KBM-7 (cell line): ENCODE results near the gene NAA80.
A peak's percentile ranks its signal among the peaks of the same experiment; 100 is the strongest.
"Not testable (repeated sequence)": the region's sequence is repeated elsewhere in the genome, so short reads cannot be mapped to it uniquely, and the experiment has no call there.

Experiments used
- DNase-seq: peaks from one replicate; pipeline ENCODE4 v3.0.0-alpha.2; 2015
- in situ Hi-C: fragments of 300-500 bp; cut with MboI; formaldehyde crosslinking; loops from 2 replicates; pipeline ENCODE4 v1.14.3; 2020; ENCODE audit warnings: low sequenced_read_pairs, low pct_unique_long_range_greater_than_20kb, mixed read lengths

NAA80 gene

GRCh38 chr3:50294492-50295403 lies 4.5 kb downstream of the NAA80 start:
- in situ Hi-C loops: no loop called here
- DNase-seq: no peak

- in situ Hi-C loops: no loop called here
- DNase-seq: no peak
Observed at GRCh38 chr3:50294089-50294488, 5.1 kb downstream of the NAA80 start.

- DNase-seq: no peak
- in situ Hi-C loops: no loop called here
Observed at GRCh38 chr3:50293079-50293801, 6.0 kb downstream of the NAA80 start.

- in situ Hi-C loops: no loop called here
- DNase-seq: peak; percentile 98
Observed at GRCh38 chr3:50292159-50293078, 6.8 kb downstream of the NAA80 start, which contains the start of gene IFRD2. IFRD2 (minus strand) TSS chr3:50292429; CDS start chr3:50292274, 155 bp downstream.

- no peak for DNase-seq
- in situ Hi-C loops: no loop called here
Observed at GRCh38 chr3:50290161-50290641, 9.0 kb downstream of the NAA80 start.

GRCh38 chr3:50289130-50289529 lies 10.1 kb downstream of the NAA80 start:
- no peak for DNase-seq
- in situ Hi-C loops: no loop called here

GRCh38 chr3:50288387-50289007 lies 10.7 kb downstream of the NAA80 start:
- DNase-seq: no peak

GRCh38 chr3:50287262-50287661 lies 11.9 kb downstream of the NAA80 start:
- DNase-seq: no peak
- in situ Hi-C loops: no loop called here

More at GRCh38 chr3:50288387-50289007, 10.7 kb downstream of the NAA80 start:
- in situ Hi-C loops: no loop called here

- in situ Hi-C loops: no loop called here
Observed at GRCh38 chr3:50286322-50287227, 12.6 kb downstream of the NAA80 start.

GRCh38 chr3:50284121-50284520 lies 15.1 kb downstream of the NAA80 start:
- DNase-seq, in situ Hi-C loops: not testable (repeated sequence)

More at GRCh38 chr3:50286322-50287227, 12.6 kb downstream of the NAA80 start:
- no peak for DNase-seq

- in situ Hi-C loops: no loop called here
- DNase-seq: no peak
Observed at GRCh38 chr3:50279255-50280016, 19.8 kb downstream of the NAA80 start.

- DNase-seq: no peak
- in situ Hi-C loops: no loop called here
Observed at GRCh38 chr3:50278880-50279224, 20.4 kb downstream of the NAA80 start, which contains the start of gene LSMEM2. LSMEM2 (plus strand) TSS chr3:50279087; CDS start chr3:50279114, 27 bp downstream.

GRCh38 chr3:50278123-50278879 lies 20.9 kb downstream of the NAA80 start:
- in situ Hi-C loops: no loop called here

GRCh38 chr3:50276762-50277101 lies 22.5 kb downstream of the NAA80 start:
- in situ Hi-C loops: no loop called here
- no peak for DNase-seq

More at GRCh38 chr3:50278123-50278879, 20.9 kb downstream of the NAA80 start:
- no peak for DNase-seq

GRCh38 chr3:50275996-50276761 lies 23.0 kb downstream of the NAA80 start:
- no peak for DNase-seq
- in situ Hi-C loops: no loop called here
